Measurements from ENCODE around the gene CLEC12A.

CLEC12A gene

GRCh38 chr12:9931245-9931644 lies 40.0 kb upstream of the CLEC12A start:
- DNase-seq = no peak
- TF ChIP-seq CTCF (IDR thresholded peaks at IDR 0.05) = no peak
- H3K27me3 ChIP-seq = no peaks in the 10 kb centered on the region
- no peaks in the 10 kb centered on the region for H3K9me3 ChIP-seq
- intact Hi-C loops (cut with DNase I; ENCODE audit: low total_unique reads) = no loop called here
- H3K4me3 ChIP-seq = no peak overlapping the region
- H3K4me1 ChIP-seq = no peaks in the 10 kb centered on the region
- H3K36me3 ChIP-seq = no peaks in the 10 kb centered on the region
- no peak overlapping the region for H3K27ac ChIP-seq

GRCh38 chr12:9932270-9932669 lies 38.9 kb upstream of the CLEC12A start, which contains the start of gene CLEC2A:
CLEC2A (minus strand) TSS chr12:9932370; CDS start chr12:9932329, 41 bp downstream.
- H3K36me3 ChIP-seq = no peaks in the 10 kb centered on the region
- no peak for TF ChIP-seq CTCF (IDR thresholded peaks at IDR 0.05)
- H3K9me3 ChIP-seq = no peaks in the 10 kb centered on the region
- intact Hi-C loops (cut with DNase I; ENCODE audit: low total_unique reads) = no loop called here
- H3K27ac ChIP-seq = no peak within 1 kb of the TSS
- DNase-seq = no peak
- no peak within 1 kb of the TSS for H3K4me3 ChIP-seq
- H3K4me1 ChIP-seq = no peaks in the 10 kb centered on the region
- H3K27me3 ChIP-seq = no peaks in the 10 kb centered on the region

GRCh38 chr12:9933958-9934357 lies 37.3 kb upstream of the CLEC12A start:
- H3K36me3 ChIP-seq = no peaks in the 10 kb centered on the region
- H3K4me3 ChIP-seq = no peak overlapping the region
- H3K9me3 ChIP-seq = no peaks in the 10 kb centered on the region
- intact Hi-C loops (cut with DNase I; ENCODE audit: low total_unique reads) = no loop called here
- H3K27me3 ChIP-seq = no peaks in the 10 kb centered on the region
- DNase-seq = no peak
- H3K27ac ChIP-seq = no peak overlapping the region
- no peaks in the 10 kb centered on the region for H3K4me1 ChIP-seq
- TF ChIP-seq CTCF (IDR thresholded peaks at IDR 0.05) = no peak

GRCh38 chr12:9935026-9935425 lies 36.2 kb upstream of the CLEC12A start:
- no peak for TF ChIP-seq CTCF (IDR thresholded peaks at IDR 0.05)
- no peak for DNase-seq
- Histone ChIP-seq H3K36me3 (no peaks in the 10 kb centered on the region), H3K4me1 (no peaks in the 10 kb centered on the region), H3K4me3 (no peak overlapping the region), H3K27me3 (no peaks in the 10 kb centered on the region), H3K9me3 (no peaks in the 10 kb centered on the region), H3K27ac (no peak overlapping the region)
- intact Hi-C loops (cut with DNase I; ENCODE audit: low total_unique reads) = no loop called here

GRCh38 chr12:9936591-9936990 lies 34.6 kb upstream of the CLEC12A start:
- no peak for TF ChIP-seq CTCF (IDR thresholded peaks at IDR 0.05)
- H3K9me3 ChIP-seq = no peaks in the 10 kb centered on the region
- intact Hi-C loops (cut with DNase I; ENCODE audit: low total_unique reads) = no loop called here
- no peak overlapping the region for H3K4me3 ChIP-seq
- H3K27me3 ChIP-seq = no peaks in the 10 kb centered on the region
- no peaks in the 10 kb centered on the region for H3K36me3 ChIP-seq
- H3K27ac ChIP-seq = no peak overlapping the region
- DNase-seq = no peak
- H3K4me1 ChIP-seq = no peaks in the 10 kb centered on the region

- no peak for DNase-seq
- TF ChIP-seq CTCF (IDR thresholded peaks at IDR 0.05) = no peak
- intact Hi-C loops (cut with DNase I; ENCODE audit: low total_unique reads) = no loop called here
- Histone ChIP-seq H3K36me3 (no peaks in the 10 kb centered on the region), H3K27ac (no peak overlapping the region), H3K9me3 (no peaks in the 10 kb centered on the region), H3K27me3 (no peaks in the 10 kb centered on the region), H3K4me1 (no peaks in the 10 kb centered on the region), H3K4me3 (no peak overlapping the region)
Measured at GRCh38 chr12:9940375-9940774, 30.8 kb upstream of the CLEC12A start.
